Measurements from ENCODE around the gene PLA2G4E.

PLA2G4E gene

GRCh38 chr15:42021593-42021992 lies 751 bp upstream of the PLA2G4E start:
- no peak for DNase-seq (ENCODE audit: low spot score)

DNA sequence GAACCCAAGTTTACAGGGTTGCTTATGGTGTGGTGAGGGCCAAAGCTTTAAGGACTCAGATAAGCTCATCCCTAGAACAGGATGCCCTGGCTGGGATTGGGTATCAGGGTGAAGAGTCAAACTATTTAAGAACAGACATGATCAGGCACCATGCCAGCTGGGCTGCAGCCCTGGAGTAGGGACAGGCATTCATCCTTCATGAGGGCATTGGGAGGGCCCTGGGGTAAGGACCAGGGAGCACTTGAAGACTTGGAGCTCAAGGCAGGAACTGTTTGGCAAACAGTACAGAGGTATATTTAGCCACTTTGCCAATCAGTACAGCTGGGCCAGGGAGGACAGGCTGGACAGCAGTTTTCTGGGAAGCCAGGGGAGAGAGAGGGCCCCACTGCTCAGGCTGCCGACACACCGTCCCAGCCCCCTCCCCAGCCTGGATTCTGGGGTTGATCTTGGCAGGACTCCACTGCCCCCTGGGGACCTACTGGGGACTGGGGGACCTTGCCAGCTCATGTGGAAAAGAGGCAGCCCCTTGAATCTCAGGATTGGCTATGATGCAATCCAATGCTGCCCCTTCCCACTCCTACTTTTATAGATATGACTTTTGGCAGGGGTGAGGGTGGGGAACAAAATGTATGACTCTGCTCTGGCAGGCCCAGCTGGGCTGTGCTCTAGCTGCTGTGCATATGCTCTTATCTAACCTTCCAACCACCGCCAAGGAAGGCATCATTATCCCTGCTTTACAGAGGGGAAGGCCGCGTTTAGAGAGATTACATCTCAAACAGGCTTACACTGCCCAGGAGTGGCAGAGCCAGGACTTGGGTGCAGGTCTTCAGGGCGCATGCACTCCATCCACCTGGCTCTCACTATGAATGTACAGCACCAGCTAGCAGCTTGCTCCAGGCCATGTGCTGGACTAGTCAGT lies 2.3 kb downstream of the PLA2G4E start:
- DNase-seq (ENCODE audit: low spot score): no peak

DNA sequence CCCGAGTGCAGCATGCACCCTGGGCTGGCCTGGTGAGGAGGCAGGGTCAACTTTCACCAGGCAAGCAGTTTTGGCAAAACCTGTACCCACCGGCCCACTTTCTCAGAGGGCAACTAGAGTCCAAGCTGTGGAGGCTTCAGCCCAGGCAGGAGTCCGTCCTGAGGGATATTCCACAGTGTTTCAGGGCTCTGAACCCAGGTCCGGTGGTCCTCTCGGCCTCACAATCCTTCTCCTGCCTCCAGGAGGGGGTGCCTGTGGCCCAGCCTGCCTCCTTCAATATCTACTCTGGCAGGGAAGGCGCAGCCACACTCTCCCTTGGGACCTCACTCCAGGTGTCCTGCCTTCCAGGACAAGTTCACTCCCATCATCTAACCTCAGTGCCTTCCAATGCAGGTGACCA lies 3.9 kb downstream of the PLA2G4E start:
- DNase-seq (ENCODE audit: low spot score): no peak

GRCh38 chr15:42014406-42014805 lies 6.4 kb downstream of the PLA2G4E start:
- no peak for DNase-seq (ENCODE audit: low spot score)

GRCh38 chr15:42012928-42013482 lies 7.8 kb downstream of the PLA2G4E start:
- DNase-seq (ENCODE audit: low spot score): no peak

DNA sequence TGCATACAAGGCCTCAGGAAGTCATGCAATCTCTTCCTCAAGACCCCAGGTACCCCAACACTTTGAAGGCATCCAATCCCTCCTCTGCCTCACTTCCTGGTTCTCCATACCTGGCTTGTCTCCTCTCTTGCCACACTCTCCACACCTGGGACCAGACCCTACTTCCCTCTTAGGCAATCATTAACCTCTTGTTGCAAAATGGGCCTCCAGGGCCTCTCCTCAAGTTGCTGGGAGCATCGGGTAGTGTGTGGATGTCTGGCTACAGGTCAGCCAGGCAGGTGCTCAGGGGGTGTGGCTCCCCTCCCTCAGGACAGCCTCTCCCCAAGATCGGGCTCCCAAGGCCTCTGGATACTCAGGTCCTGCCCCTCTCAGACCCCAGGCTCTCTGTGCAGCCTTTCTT lies 8.6 kb downstream of the PLA2G4E start:
- no peak for DNase-seq (ENCODE audit: low spot score)

DNA sequence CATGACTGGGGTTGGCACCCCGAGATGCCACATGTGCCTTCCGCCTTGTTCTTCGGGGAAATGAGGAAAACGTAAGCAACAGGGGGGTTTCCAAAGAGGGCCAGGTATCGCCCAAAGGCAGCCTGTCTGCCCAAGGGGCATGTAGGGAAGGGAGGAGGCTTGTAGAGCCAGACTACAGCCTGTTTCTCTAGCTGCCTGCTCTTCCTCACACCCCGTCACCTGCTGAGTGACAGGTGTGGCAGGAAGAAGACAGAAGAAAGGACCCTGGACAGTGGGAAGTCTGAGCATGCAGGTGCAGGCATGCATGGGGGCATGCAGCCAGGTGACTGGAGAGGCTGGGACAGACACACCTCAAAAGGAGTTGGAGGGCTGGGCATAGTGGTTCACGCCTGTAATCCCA lies 9.8 kb downstream of the PLA2G4E start:
- no peak for DNase-seq (ENCODE audit: low spot score)

- no peak for DNase-seq (ENCODE audit: low spot score)
Observed at GRCh38 chr15:42010434-42010833, 10.4 kb downstream of the PLA2G4E start.

DNA sequence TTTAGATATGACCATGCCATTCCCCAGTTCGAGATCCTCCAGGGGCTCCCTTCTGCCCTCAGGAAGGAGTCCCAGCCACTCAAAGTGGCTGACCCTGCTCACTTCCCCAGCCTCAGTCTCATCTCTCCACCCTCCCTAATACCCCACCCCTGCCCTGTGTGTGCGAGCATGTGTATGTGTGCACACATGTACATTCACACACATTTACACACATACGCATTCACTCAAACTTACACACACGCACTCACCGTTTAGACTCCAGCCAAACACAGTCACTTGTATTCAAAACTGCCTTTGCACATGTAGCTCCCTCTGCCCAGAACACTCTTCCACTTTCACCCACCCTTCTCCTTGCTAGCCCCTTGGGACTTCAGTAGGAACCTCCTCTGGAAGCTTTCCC lies 11.4 kb downstream of the PLA2G4E start:
- DNase-seq (ENCODE audit: low spot score): no peak

- no peak for DNase-seq (ENCODE audit: low spot score)
Observed at GRCh38 chr15:42009022-42009421, 11.8 kb downstream of the PLA2G4E start.

DNA sequence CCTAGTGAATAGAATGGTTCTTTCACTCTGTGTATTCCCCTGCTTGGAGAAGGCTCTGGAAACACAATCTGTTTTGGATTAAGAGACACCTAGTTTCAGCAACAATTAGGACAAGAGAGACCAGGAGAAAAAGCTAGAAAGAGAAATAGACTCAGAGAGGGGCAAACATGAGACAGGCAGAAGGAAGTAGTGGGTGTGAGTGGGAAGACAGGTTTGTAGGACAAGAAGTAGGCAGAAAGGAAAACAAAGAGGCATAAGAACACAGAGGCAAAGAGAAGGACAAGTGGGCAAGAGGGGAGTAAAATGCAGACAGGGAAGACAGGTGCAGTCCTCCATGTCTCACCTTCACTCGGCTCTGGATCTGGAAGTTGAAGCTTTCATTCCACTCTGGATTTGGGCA lies 13.5 kb downstream of the PLA2G4E start:
- no peak for DNase-seq (ENCODE audit: low spot score)

- DNase-seq (ENCODE audit: low spot score): no peak
Observed at GRCh38 chr15:42002333-42002732, 18.5 kb downstream of the PLA2G4E start.

DNA sequence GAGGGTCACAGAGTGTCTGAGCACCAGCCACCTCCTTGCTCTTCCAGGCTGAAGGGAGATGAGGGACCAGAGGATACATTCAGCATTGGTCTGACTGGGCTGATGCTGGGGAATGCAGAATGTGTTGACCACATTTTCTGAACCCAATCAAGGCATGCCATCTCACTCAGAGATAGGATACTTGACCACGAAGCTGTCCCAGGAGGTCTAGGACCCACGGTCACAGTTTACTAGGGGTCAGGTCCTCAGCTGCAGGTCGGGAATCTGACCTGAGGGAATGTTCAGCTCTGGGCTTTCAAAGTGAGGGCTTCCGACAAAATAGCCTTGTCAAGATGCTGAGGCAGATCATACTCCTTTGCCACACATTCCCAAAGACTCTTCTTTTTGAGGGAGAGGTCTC lies 19.6 kb downstream of the PLA2G4E start:
- DNase-seq (ENCODE audit: low spot score): no peak

DNA sequence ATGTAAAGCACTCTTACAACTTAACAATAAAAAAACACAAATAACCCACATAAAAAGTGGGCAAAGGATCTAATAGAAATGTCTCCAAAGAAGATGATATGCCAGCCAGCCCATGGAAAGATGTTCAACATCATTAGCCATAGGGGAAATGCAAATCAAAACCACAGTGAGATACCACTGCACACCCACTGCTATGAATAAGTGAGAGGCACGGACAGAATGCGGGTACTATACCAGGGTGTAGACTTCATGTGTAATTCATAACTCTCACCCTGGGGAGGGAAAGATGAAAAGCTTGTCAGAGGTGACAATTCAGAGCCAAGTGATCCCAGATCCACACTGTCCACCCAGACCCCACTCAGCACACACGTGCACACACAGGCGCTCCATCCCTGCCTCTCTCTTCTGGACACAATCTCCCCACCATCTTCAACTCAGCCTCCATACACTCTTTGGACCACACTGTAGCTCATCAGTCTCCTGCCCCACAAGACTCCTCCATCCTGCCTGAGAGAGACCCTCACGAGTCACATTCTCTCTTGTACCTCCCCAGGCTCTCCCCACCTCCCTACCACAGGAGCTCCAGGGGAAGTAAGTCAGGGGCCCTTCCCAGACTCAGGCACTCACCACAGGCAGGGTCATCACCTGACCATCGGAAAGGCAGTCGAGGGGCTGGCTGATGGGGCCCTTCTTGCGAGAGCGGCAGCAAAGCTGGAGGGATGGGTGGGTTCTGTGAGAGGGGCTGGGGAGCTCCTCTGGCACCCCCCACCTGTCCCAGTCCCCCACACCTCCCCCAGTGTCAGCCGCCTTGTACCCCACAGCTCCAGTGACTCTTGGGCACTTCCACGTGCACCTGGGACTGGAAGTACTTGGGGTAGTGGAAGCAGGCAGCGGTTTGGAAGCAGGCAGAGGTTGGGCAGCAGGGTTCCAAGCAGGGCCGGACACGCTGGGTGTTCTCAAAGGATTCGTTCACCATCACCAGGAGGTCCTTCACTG lies 21.3 kb downstream of the PLA2G4E start:
- peak; percentile 17 for DNase-seq (ENCODE audit: low spot score)

DNA sequence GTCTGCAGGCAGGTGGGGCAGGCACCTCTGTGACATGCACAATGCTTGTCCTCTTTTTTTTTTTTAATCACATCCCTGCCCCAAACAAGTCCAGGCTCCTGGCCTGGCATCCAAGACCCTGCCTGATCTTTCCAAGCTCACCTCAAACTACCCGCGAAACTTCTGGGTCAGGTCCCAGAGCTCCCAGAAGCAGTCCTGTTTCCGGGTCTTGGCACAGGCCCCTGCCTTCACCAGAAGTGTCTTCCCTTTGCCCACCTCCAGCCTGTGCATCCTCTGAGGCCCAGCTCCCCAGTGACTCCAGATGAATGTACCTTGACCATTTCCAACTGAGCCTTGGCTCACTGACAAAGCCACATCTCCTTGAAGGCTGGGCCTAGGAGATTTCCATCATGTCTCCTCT lies 23.0 kb downstream of the PLA2G4E start:
- DNase-seq (ENCODE audit: low spot score): no peak

- DNase-seq (ENCODE audit: low spot score): no peak
Observed at GRCh38 chr15:41996921-41997592, 23.8 kb downstream of the PLA2G4E start.

DNA sequence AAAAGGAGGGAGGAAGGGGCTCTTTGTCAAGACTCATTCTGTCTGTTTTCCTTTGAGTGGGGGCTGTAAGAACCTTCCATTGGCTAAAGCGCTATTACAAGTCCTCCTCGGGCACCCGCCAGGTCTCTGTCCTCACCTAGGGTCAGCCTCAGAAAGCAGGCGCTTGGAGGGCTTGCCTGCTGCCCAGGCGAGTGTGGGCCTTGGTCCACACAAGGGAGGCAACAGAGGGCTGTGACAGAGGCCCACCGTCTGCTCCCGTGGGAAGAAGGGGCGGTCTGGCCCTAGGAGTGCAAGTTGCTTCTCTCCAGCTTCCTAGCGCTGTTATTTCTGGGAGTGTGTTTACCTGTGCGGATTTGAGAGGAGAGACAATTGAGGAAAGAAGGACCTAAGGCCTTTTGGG lies 24.5 kb downstream of the PLA2G4E start:
- no peak for DNase-seq (ENCODE audit: low spot score)

- DNase-seq (ENCODE audit: low spot score): no peak
Observed at GRCh38 chr15:41995476-41995855, 25.4 kb downstream of the PLA2G4E start.

- DNase-seq (ENCODE audit: low spot score): no peak
Observed at GRCh38 chr15:41994772-41995475, 25.9 kb downstream of the PLA2G4E start.

DNA sequence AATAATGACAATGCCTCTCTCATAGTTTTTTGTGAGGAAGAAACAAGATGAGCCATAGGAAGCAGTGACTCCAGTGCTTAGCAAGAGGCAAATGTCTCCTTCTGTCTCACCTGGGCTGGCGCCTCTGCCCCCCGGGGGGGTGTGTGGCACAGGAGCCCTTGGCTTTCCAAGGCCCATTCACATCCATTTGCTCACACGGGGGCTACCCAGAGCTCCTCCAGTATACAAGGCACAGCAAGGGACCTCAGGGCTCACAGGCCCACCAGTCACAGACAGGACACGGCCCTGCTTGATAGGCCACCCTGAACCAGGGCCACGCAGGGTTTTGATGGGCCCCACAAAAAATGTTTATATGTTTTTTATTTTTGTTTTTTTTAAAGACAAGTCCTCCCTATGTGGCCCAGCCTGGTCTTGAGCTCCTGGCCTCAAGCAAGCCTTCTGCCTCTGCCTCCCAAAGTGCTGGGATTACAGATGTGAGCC lies 26.6 kb downstream of the PLA2G4E start:
- no peak for DNase-seq (ENCODE audit: low spot score)

GRCh38 chr15:41993472-41994170 lies 27.2 kb downstream of the PLA2G4E start:
- no peak for DNase-seq (ENCODE audit: low spot score)
